GM18517 (cell line): Measurements from ENCODE around the gene HIVEP2.

ENCODE experiments used
- ATAC-seq: cut with Tn5 transposase; IDR thresholded peaks from one replicate; pipeline ENCODE4 v1.9.1; 2021; ENCODE audit warnings: mild to moderate bottlenecking, moderate library complexity; ENCODE audit not compliant: unreplicated experiment

The HIVEP2 gene

GRCh38 chr6:142845624-142846458 lies 99.1 kb downstream of the HIVEP2 start:
- ATAC-seq: no peak

GRCh38 chr6:142845143-142845571 lies 99.8 kb downstream of the HIVEP2 start:
- peak; percentile 49 for ATAC-seq

DNA sequence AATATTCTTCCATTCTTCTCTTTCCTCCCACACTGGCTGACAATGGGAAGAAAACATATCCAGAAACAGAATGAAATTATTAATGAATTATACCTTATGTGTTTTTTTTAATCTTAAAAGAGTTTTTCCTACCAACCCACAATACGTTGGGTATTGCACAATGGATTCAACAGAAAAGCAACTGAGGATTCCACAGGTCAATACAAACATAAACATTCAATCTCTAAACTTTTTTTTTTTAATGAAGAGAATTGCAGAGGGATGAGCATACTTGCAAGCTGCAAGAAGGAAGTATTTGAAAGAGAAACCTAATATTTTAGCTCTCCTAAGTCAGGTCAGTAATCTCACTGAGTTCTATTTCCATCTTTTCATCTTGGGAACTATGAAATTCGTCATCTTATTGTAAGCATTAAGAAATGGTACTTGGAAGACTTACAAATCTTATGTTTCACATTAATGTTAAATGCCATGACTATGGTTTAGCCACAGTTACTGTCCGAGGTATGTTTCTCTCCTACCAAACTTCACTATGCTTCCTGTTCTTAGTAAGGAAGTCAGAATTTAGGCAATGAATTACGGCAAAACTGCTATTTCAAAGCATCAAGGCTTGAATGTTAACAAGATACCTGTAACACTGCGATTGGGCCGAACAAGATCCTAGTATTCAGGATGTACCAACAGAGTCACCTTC lies 100.8 kb downstream of the HIVEP2 start:
- ATAC-seq: peak; percentile 18

DNA sequence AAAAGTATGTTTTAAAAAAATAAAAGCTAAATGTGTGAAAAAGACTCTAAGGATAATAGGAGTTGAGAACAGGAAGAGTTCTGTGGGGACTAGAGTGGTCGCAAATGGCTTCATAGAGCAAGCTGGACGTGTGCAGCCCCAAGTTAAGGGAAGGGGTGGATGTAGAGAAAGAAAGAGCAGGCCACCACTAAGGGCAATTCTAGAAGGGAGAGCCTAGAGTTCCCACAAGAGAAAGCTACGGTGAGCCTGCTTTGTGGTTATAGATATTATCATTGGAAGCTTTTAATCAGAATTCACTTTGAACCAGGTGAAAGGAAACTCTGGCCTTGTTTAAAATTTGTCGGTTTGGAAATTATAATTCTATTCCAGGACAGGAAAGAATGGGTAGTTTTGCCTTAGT lies 101.6 kb downstream of the HIVEP2 start:
- ATAC-seq: peak; percentile 4

DNA sequence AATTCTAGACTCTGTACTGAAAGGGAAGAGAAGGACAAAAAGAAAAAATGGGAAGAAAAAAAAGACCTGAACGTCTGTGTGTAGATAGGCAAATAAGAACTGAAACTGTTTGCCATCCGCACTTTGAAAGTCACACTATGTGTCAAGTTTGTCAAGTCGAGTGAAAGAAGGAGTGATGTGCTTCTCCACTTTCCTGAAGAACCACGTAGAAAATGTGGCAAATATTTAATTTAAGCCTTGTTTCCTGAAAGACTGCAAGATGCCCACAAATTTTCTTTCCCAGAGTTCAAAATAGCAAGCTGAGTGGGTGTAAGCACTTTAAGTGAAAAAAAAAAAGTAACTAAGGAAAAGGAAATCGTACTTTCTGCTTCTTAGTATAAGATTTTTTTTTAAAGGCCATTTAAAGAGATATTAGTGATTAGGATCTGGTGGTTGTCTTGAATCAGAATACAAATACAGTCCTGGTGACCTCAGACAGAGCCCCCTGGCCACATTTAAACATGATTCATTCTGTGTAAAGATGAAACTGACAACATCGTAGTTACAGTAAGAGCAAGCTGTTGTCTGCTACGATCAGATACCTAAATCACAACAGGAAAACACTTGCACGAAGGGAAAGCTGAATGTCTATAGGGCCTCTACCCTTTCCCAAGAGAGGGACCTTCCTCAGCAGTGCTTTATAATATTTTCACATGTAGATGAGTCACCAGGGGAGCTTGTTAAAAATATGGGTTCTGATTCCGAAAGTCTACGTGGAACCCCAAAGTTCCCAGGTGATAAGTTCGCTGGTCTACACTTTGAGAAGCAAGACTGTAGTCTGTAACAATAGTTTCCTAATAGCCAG lies 102.3 kb downstream of the HIVEP2 start:
- peak; percentile 65 for ATAC-seq

GRCh38 chr6:142841915-142842314 lies 103.1 kb downstream of the HIVEP2 start:
- ATAC-seq: no peak

- ATAC-seq: no peak
These were observed 105.3 kb downstream of the HIVEP2 start for GRCh38 chr6:142839686-142840040.

DNA sequence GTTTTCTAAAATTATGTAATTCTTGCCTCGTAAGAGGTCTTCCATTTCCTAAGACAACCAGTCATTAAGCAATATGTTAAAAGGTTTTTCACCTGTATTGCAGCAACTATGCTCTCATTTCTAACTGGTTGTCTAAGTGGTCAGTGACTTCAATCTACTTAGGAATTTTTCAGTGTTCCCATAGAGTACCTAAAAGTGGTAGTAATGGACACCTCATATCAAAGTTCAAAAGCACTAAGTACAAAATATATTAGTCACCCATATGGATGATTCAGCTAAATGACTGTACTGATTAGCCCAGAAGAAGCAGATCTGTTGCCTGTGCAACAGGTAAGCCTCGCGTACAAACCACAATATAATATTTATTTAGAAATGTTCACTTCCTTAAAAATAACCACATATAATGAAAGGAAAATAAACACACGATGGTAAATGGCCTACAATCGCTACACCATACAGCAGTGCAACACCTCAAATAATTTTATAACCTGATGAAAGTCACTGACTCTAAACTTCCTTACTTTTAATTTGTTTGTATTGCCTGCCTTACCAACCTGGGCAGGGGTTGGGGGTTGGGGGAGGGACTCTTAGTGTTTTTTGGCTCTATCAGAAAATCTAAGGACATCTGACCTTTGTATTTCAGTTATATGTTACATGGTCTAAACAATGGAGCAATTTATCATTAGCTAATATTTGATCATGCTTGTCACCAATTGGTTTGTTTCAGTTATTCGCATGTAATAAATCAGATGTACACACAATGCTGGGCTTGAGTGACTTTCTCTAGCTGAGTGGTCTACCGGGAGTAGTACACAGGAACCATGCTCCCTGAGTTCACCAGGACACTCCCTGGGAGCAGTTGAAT lies 105.9 kb downstream of the HIVEP2 start:
- ATAC-seq: no peak

DNA sequence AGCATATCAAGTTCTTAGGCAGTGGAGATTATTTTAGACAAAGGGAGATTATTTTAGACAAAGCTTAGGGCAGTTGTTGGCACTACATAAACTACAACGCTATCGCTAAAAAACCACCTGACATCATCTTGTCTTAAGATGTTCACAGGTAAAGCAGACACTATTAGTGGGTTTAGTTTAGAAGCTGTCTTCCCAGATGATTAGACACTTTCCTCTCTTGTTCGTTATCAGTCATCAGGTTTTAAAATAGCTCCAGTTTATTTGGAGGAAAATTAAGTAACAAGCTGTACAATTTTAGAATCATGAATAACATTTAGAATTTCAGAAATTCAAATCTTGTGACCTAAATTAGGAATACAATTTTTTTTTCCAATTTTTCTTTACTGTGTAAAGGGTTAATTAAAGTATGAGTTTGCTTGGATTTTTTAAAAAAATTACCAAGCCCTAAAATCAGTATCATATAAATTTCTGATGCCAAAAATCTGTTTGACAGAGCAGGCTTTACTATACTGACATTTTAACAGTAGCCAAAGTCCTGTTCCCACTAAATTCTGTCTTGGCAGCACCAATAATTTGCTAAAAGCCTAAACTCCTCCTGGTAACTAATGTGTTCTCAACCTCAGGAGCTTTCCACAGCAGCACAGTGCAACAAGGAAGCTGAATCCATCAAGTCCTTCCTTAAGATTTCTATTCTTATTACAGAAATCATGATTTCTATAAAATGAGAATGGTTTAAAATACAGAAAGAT lies 109.0 kb downstream of the HIVEP2 start:
- ATAC-seq: no peak

- ATAC-seq: no peak
These were observed 110.1 kb downstream of the HIVEP2 start for GRCh38 chr6:142834853-142835252.

- ATAC-seq: no peak
These were observed 111.2 kb downstream of the HIVEP2 start for GRCh38 chr6:142833798-142834197.

DNA sequence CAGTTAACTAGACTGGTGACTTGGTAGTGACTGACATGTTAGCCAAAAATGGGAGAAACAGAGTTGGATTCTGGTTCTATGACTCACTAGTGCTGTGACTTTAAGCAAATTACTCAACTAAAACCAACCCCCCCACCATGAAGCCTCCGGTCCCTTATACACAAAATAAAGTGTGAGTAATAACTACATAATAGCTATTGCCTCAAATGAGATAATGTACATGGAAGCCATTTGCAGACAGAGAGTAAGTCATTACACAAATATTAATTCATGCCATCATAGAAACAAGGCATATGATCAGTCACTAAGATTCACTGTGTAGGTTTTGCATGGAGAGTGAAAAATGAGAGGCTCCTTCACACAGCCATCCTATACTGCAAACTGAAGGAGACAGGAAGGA lies 111.9 kb downstream of the HIVEP2 start:
- ATAC-seq: no peak

- ATAC-seq: no peak
These were observed 114.2 kb downstream of the HIVEP2 start for GRCh38 chr6:142830807-142831206.

GRCh38 chr6:142830116-142830710 lies 114.8 kb downstream of the HIVEP2 start:
- no peak for ATAC-seq

DNA sequence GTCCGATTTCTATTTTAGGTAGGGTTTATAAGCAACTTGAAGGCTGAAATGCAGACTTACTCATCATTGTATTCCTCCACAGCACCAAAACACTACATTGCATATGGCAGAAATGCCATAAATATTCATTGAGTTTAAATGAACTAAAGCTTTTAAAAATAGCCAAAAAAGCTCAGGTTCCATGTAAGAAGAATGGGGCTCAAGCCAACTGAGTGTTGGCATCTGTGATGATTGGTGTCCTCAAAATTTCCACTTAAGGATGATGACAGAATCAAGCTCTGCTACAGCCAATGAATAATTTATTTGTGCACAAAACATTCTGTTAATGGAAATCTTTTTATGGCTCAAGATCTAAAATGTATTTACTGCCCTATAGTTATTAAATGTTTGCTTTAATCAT lies 115.4 kb downstream of the HIVEP2 start:
- ATAC-seq: no peak

DNA sequence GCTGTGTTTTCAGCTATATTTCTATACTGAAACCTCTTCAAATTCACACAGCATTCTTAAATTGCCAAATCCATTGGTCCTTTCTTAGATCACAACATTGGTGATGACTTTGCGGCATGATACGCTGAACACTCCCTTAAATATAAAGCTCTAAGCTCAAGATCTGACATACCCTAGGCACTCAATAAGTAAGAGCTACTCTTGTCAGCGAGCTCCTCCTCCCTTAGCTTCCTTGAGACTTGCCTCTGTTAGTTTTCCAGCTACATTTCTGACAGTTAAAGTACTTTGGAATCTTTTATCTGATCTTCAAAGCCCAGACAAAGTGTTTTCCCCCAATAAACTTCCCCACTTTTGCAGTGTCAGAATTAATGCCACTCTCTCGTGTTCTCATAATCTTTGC lies 117.0 kb downstream of the HIVEP2 start:
- ATAC-seq: no peak

DNA sequence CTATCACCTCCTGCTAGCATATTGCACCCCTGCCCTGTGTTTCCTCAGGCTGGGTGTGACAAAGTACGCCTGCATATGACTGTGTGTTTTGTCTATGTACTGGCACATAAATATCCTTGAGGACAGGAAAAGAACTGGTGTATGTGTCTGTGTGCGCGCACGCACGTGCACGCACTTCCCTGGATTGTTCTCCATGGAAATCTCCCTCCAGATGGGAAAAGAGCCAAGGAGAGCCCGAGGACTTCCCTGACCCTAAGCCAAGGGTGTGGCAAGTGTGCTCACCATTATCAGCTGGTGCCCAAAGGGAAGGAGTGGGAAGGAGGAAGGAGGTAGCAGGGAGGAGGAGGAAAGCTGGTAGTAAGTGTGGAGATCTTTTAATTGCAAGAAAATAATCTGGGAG lies 117.6 kb downstream of the HIVEP2 start:
- ATAC-seq: no peak

DNA sequence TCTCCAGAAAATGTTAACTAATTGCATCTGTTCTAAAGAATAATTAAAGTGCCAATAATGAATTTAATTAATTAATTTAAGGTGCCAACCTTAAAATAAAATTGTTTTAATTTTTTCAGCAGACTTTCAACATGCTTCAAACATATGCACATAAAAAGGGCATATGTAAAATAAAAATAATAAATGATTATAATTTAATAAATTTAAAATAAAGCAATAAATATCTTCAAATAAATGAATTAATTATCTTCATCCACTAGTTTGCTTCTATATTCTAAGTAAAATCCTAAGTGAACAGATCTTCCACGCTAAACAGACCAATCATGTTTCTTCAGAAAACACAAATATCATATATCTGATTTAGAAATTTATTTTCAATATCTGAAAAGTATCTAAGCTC lies 119.2 kb downstream of the HIVEP2 start:
- no peak for ATAC-seq

- ATAC-seq: no peak
These were observed 120.5 kb downstream of the HIVEP2 start for GRCh38 chr6:142824426-142824825.
